Measurements from ENCODE around the gene SYDE2. TPM values are rescaled to one million over a fixed set of nuclear protein-coding genes. Genes with fewer than 3 reads are reported as not detected.
"Not testable (repeated sequence)": the region's sequence is repeated elsewhere in the genome, so short reads cannot be mapped to it uniquely, and the experiment has no call there.

SYDE2 gene
- total RNA-seq, 1 donor = 13.0 TPM

- H3K4me1 ChIP-seq (ENCODE audit: insufficient read depth, low read length) = peaks cover 27% of the 10 kb centered on the region
- H3K4me2 ChIP-seq (ENCODE audit: insufficient read depth, low read length) = peak overlapping the region; percentile 98
- peaks cover 7% of the 10 kb centered on the region for H4K20me1 ChIP-seq (ENCODE audit: insufficient read depth, low read length)
Measured at GRCh38 chr1:85198864-85199263, 2.0 kb downstream of the SYDE2 start.

GRCh38 chr1:85196358-85196757, 4.5 kb downstream of the SYDE2 start:
- Histone ChIP-seq H3K4me3 (ENCODE audit: insufficient read depth, low read length) (no peak overlapping the region), H3K79me2 (ENCODE audit: insufficient read depth, low read length) (peaks cover 16% of the 10 kb centered on the region), H3K4me2 (ENCODE audit: insufficient read depth, low read length) (no peak overlapping the region), H3K27me3 (ENCODE audit: insufficient read depth, low read length) (no peaks in the 10 kb centered on the region), H3K27ac (ENCODE audit: low read depth, low read length) (no peak overlapping the region), H3K36me3 (ENCODE audit: insufficient read depth, low read length) (no peaks in the 10 kb centered on the region), H3K4me1 (ENCODE audit: insufficient read depth, low read length) (peaks cover 9% of the 10 kb centered on the region), H3K9me3 (ENCODE audit: low read depth, low read length) (no peaks in the 10 kb centered on the region), H4K20me1 (ENCODE audit: insufficient read depth, low read length) (peaks cover 7% of the 10 kb centered on the region), H2AFZ (ENCODE audit: low read length) (no peak overlapping the region)
- DNase-seq (ENCODE audit: insufficient read length, low spot score, missing footprints) = peak; percentile 39
- no peak for TF ChIP-seq CTCF (IDR thresholded peaks at IDR 0.05; ENCODE audit: extremely low read depth, low read depth, low read length)

More at GRCh38 chr1:85198864-85199263, 2.0 kb downstream of the SYDE2 start:
- peak overlapping the region; percentile 43 for H3K4me3 ChIP-seq (ENCODE audit: insufficient read depth, low read length)
- H2AFZ ChIP-seq (ENCODE audit: low read length) = no peak overlapping the region
- DNase-seq (ENCODE audit: insufficient read length, low spot score, missing footprints) = peak; percentile 22
- no peak overlapping the region for H3K27ac ChIP-seq (ENCODE audit: low read depth, low read length)
- TF ChIP-seq CTCF (IDR thresholded peaks at IDR 0.05; ENCODE audit: extremely low read depth, low read depth, low read length) = no peak
- H3K79me2 ChIP-seq (ENCODE audit: insufficient read depth, low read length) = peaks cover 10% of the 10 kb centered on the region
- no peaks in the 10 kb centered on the region for H3K27me3 ChIP-seq (ENCODE audit: insufficient read depth, low read length)
- H3K36me3 ChIP-seq (ENCODE audit: insufficient read depth, low read length) = no peaks in the 10 kb centered on the region
- no peaks in the 10 kb centered on the region for H3K9me3 ChIP-seq (ENCODE audit: low read depth, low read length)

- Histone ChIP-seq H3K79me2 (ENCODE audit: insufficient read depth, low read length) (peaks cover 16% of the 10 kb centered on the region), H2AFZ (ENCODE audit: low read length) (no peak overlapping the region), H3K4me2 (ENCODE audit: insufficient read depth, low read length) (no peak overlapping the region), H3K27ac (ENCODE audit: low read depth, low read length) (no peak overlapping the region), H3K4me1 (ENCODE audit: insufficient read depth, low read length) (peaks cover 9% of the 10 kb centered on the region), H3K4me3 (ENCODE audit: insufficient read depth, low read length) (no peak overlapping the region), H4K20me1 (ENCODE audit: insufficient read depth, low read length) (peaks cover 7% of the 10 kb centered on the region), H3K36me3 (ENCODE audit: insufficient read depth, low read length) (no peaks in the 10 kb centered on the region), H3K27me3 (ENCODE audit: insufficient read depth, low read length) (no peaks in the 10 kb centered on the region), H3K9me3 (ENCODE audit: low read depth, low read length) (no peaks in the 10 kb centered on the region)
- no peak for TF ChIP-seq CTCF (IDR thresholded peaks at IDR 0.05; ENCODE audit: extremely low read depth, low read depth, low read length)
- DNase-seq (ENCODE audit: insufficient read length, low spot score, missing footprints) = peak; percentile 42
Measured at GRCh38 chr1:85195703-85196102, 5.1 kb downstream of the SYDE2 start.

GRCh38 chr1:85192129-85192528, 8.7 kb downstream of the SYDE2 start:
- not testable (repeated sequence) for DNase-seq (ENCODE audit: insufficient read length, low spot score, missing footprints); H3K4me3 ChIP-seq (ENCODE audit: insufficient read depth, low read length); H3K27ac ChIP-seq (ENCODE audit: low read depth, low read length); H3K27me3 ChIP-seq (ENCODE audit: insufficient read depth, low read length); H3K9me3 ChIP-seq (ENCODE audit: low read depth, low read length); H2AFZ ChIP-seq (ENCODE audit: low read length); H4K20me1 ChIP-seq (ENCODE audit: insufficient read depth, low read length); H3K4me1 ChIP-seq (ENCODE audit: insufficient read depth, low read length); H3K4me2 ChIP-seq (ENCODE audit: insufficient read depth, low read length); H3K36me3 ChIP-seq (ENCODE audit: insufficient read depth, low read length)
- H3K79me2 ChIP-seq (ENCODE audit: insufficient read depth, low read length) = peaks cover 13% of the 10 kb centered on the region
